OCI-LY1 (cell line): ENCODE results near the gene ZNFX1.

Experiments
- EZH2 ChIP-seq: fragments of 200-600 bp; sonication (generic), shearing (Covaris generic); IDR thresholded peaks from 2 replicates; pipeline ENCODE4 v1.8.0; 2017; ENCODE audit warnings: borderline replicate concordance, mixed run types, mild to moderate bottlenecking, antibody characterized with exemption, low read length, moderate library complexity, mixed read lengths
- TF ChIP-seq, protein P1 (sequence below): fragments of 200-600 bp; sonication (generic), shearing (Covaris generic); IDR thresholded peaks from 2 replicates; pipeline ENCODE4 v1.5.1; 2017; ENCODE audit warnings: mild to moderate bottlenecking, antibody characterized with exemption, low read length, moderate library complexity, mixed read lengths

DNA sequence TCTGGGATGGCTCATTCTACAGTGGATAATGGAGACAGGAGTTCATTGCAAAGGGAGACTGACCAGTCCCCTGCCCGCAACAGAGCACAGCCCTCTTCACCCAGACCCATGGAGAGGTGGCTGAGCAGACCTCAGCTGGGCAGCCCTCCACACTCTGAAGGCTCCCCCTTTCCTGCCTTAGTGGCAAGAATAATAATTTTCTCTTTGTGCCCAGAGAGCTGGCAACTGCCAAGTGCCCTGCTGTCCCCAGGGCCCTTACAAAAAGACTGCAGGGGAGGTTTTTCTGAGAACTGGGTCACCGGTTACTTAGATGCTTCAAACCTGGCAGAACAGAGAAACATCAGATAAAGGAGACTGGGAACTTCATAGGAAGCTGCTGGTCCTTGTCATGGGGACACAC is 35.4 kb upstream of the ZNFX1 start:
- no peak for TF ChIP-seq EZH2
- TF ChIP-seq, protein P1, sequence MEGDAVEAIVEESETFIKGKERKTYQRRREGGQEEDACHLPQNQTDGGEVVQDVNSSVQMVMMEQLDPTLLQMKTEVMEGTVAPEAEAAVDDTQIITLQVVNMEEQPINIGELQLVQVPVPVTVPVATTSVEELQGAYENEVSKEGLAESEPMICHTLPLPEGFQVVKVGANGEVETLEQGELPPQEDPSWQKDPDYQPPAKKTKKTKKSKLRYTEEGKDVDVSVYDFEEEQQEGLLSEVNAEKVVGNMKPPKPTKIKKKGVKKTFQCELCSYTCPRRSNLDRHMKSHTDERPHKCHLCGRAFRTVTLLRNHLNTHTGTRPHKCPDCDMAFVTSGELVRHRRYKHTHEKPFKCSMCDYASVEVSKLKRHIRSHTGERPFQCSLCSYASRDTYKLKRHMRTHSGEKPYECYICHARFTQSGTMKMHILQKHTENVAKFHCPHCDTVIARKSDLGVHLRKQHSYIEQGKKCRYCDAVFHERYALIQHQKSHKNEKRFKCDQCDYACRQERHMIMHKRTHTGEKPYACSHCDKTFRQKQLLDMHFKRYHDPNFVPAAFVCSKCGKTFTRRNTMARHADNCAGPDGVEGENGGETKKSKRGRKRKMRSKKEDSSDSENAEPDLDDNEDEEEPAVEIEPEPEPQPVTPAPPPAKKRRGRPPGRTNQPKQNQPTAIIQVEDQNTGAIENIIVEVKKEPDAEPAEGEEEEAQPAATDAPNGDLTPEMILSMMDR = no peak
